WERI-Rb-1 (cell line): ENCODE measurements around the gene ALG9.

ENCODE experiments used
- DNase-seq: peaks from one replicate; pipeline ENCODE4 v3.0.0-alpha.2; 2020
- H3K27ac ChIP-seq: fragments of 250-450 bp; sonication (Bioruptor Pico); 2 replicates; pipeline ENCODE4 v1.5.1; 2020; ENCODE audit warnings: mild to moderate bottlenecking, moderate library complexity
- H3K27me3 ChIP-seq: fragments of 250-450 bp; sonication (Bioruptor Pico); 2 replicates; pipeline ENCODE4 v1.5.1; 2021; ENCODE audit warnings: mild to moderate bottlenecking, low read depth, moderate library complexity; ENCODE audit not compliant: insufficient read depth, severe bottlenecking
- H3K36me3 ChIP-seq: fragments of 250-450 bp; sonication (Bioruptor Pico); 2 replicates; pipeline ENCODE4 v1.5.1; 2020; ENCODE audit warnings: mild to moderate bottlenecking, moderate library complexity
- H3K4me3 ChIP-seq: 2 replicates; pipeline ENCODE4 v1.5.1; 2011; ENCODE audit warnings: low read depth, mild to moderate bottlenecking, control low read depth, low read length
- H3K9me3 ChIP-seq: fragments of 250-450 bp; sonication (Bioruptor Pico); 2 replicates; pipeline ENCODE4 v1.5.1; 2021; ENCODE audit warnings: mild to moderate bottlenecking, moderate library complexity; ENCODE audit not compliant: severe bottlenecking
- TF ChIP-seq, protein P1 (sequence below): IDR thresholded peaks from 2 replicates; pipeline ENCODE4 v1.5.1; 2011; ENCODE audit warnings: low read depth, mild to moderate bottlenecking, control low read depth, inconsistent platforms, low read length

ALG9 gene

DNA sequence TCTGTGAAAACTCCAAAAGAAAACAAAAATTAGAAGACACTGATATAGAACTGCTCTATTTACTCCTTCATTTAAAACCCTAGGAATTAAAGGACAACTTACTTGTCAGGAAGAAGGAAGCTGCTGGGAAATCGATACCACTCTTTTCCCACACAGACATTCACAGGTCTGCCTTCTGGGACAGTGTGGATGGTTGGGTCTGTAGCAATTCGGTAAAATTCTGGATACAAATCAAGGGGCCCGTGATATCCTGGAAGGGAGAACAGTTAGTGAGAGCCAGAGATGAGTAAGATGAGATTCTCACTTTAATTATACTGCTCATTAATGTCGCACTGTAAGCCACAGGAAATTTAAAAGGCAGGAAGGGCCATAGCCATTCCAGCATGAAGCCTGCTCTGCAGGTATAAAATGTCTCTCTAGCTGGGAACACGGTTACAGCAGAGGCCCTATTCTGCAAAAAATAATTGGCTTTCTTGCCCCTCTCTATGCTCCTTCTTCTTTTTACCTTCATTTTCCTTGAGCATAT is 34.0 kb downstream of the ALG9 start:
- Histone ChIP-seq H3K27ac (no peak overlapping the region), H3K4me3 (no peak overlapping the region), H3K27me3 (no peaks in the 10 kb centered on the region), H3K36me3 (peaks cover 38% of the 10 kb centered on the region), H3K9me3 (no peaks in the 10 kb centered on the region)
- no peak for DNase-seq
- TF ChIP-seq, protein P1, sequence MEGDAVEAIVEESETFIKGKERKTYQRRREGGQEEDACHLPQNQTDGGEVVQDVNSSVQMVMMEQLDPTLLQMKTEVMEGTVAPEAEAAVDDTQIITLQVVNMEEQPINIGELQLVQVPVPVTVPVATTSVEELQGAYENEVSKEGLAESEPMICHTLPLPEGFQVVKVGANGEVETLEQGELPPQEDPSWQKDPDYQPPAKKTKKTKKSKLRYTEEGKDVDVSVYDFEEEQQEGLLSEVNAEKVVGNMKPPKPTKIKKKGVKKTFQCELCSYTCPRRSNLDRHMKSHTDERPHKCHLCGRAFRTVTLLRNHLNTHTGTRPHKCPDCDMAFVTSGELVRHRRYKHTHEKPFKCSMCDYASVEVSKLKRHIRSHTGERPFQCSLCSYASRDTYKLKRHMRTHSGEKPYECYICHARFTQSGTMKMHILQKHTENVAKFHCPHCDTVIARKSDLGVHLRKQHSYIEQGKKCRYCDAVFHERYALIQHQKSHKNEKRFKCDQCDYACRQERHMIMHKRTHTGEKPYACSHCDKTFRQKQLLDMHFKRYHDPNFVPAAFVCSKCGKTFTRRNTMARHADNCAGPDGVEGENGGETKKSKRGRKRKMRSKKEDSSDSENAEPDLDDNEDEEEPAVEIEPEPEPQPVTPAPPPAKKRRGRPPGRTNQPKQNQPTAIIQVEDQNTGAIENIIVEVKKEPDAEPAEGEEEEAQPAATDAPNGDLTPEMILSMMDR = no peak

DNA sequence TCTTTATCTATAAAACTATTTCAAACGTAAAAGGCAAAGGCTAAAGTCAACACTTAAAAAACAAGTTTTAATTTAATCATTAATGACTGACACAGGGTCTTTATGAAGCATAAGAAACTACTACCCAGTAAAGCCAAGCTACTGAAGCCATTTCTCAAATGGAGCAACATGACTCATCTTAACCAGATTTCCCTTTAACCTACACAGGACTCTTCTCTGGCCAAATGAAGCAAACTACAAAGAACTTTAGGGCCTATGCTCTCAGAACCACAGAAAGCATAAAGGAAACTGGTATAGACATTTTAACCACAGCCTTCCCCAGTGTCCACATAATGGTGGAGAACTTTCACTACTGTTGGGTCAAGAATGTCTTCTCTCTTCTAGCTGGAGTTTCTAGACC is 34.7 kb downstream of the ALG9 start:
- Histone ChIP-seq H3K27me3 (no peaks in the 10 kb centered on the region), H3K36me3 (peaks cover 38% of the 10 kb centered on the region), H3K9me3 (no peaks in the 10 kb centered on the region), H3K27ac (no peak overlapping the region), H3K4me3 (no peak overlapping the region)
- no peak for DNase-seq
- TF ChIP-seq, protein P1 = no peak

DNA sequence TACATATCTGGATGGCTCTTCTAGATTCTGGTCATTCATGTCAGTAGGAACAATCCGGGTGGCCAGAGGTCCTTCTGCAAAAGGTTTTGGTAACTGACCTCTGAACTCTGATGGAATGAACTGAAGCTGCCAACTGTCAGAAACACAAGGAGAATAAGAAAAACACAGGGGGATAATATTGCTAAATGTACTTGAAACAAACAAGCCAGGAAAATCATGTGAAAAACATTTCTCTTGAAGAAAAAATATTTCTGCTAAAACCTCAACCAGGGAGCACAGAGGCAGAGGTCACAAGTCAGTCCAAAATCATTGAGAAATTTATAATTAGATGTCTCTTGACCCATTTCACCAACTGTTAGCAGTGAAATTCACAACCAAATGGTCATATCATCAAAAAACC is 35.2 kb downstream of the ALG9 start:
- no peaks in the 10 kb centered on the region for H3K27me3 ChIP-seq
- H3K27ac ChIP-seq = no peak overlapping the region
- H3K4me3 ChIP-seq = no peak overlapping the region
- TF ChIP-seq, protein P1 = no peak
- H3K36me3 ChIP-seq = peaks cover 39% of the 10 kb centered on the region
- no peaks in the 10 kb centered on the region for H3K9me3 ChIP-seq
- no peak for DNase-seq

DNA sequence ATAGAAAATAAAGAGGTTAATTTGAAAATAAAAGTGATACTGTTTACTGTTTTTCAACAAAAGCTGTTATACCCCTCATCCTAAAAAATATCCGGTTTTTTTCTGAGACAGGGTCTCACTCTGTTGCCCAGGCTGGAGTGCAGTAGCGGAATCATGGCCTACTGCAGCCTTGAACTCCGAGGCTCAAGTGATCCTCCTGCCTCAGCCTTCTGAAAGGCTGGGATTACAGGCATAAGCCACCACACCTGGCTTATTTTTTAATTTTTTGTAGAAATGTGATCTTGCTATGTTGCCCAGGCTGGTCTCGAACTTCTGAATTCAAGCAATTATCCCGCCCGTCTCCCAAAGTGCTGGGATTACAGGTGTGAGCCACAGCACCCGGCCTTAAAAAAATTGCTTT is 35.7 kb downstream of the ALG9 start:
- H3K4me3 ChIP-seq = no peak overlapping the region
- TF ChIP-seq, protein P1 = no peak
- H3K27ac ChIP-seq = no peak overlapping the region
- peaks cover 41% of the 10 kb centered on the region for H3K36me3 ChIP-seq
- H3K27me3 ChIP-seq = no peaks in the 10 kb centered on the region
- no peak for DNase-seq
- H3K9me3 ChIP-seq = no peaks in the 10 kb centered on the region

DNA sequence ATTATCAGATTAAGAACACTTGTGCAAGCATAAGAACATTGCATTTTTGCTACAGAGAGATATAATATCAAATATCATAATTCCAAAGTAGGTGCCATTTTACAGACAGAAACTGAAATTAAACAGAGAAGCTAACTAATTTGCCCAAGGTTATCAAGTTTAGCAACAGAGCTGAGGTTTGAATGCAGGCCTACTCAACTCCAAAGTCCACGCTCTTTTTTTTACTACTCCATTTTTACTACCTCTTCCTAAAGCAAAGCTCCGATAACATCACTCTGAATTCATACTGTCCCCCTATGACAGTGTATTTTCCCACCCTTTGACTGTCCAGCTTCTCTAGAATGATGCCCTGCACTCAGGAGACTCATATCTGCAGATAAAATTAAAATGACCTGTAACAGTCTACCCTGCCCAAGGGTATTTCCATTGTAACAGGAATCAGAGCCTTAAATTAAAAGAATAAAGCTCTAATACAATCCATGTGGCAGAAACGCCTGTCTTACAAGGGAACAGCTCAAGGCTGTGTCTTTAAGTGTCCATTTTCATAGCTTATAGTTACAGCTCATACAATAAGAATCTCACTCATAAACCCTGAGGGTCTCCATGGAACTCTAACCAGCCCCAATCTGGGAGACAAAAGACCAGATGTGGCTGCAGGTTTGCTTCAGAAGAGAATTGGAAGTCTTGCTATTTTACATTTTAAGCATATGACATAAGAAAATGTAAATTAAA is 36.8 kb downstream of the ALG9 start:
- H3K27me3 ChIP-seq = no peaks in the 10 kb centered on the region
- DNase-seq = no peak
- no peak overlapping the region for H3K27ac ChIP-seq
- TF ChIP-seq, protein P1 = no peak
- no peak overlapping the region for H3K4me3 ChIP-seq
- peaks cover 35% of the 10 kb centered on the region for H3K36me3 ChIP-seq
- no peaks in the 10 kb centered on the region for H3K9me3 ChIP-seq

DNA sequence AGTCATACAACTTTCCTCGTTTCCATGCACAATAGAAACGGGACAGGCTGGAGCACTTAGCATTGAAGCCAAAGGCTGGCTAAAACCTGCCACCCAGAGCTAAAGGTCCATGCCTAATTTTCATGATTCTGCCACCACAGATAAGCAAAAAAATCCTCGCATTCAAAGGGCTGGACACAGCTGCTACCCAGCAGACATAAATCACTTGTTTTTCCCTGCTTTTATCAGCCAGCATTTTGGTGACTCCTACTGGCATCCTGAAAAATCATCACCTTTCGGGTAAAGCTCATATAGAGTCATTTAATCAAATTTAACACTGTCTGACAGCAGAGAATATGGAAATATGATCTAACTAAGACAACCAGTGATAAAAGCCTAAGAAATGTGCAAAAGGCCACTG is 37.9 kb downstream of the ALG9 start:
- H3K27ac ChIP-seq = no peak overlapping the region
- no peak overlapping the region for H3K4me3 ChIP-seq
- peaks cover 35% of the 10 kb centered on the region for H3K36me3 ChIP-seq
- no peaks in the 10 kb centered on the region for H3K27me3 ChIP-seq
- DNase-seq = peak; percentile 16
- TF ChIP-seq, protein P1 = peak; percentile 10; the same call in 1 of the 2 replicates
- no peaks in the 10 kb centered on the region for H3K9me3 ChIP-seq
